Measurements from ENCODE around the gene LETM1. TPM values are rescaled to one million over a fixed set of nuclear protein-coding genes. Genes with fewer than 3 reads are reported as not detected.

The LETM1 gene
- total RNA-seq, 1 donor from 2014 or later, result 60.3 TPM

DNA sequence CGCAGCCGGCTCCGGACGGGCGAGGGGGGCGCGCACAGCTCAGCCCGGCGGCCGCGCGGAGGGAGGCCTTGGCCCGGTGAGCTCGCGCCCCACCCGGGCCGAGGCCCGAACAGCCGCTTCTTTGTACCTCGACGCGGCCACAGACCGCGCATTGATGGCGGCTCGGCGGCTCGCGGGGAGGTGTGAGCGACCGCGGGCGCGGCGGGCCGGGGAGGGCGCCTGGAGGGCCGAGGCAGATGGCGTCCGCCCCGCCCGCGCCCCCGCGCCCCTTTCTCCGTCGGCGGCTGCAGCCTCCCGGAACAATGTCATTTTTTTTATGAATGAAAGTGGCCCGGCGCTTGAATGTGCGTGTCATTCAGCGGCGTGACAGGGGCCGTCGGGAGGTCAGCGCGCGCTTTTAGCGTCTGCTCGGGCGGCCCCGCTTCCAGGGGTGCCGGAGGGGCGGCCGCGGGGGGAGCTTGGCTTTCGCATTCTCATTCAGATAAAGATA, 61.1 kb downstream of the LETM1 start:
- no peak overlapping the region for H3K4me3 ChIP-seq (ENCODE audit: insufficient read depth, low read depth, low read length)
- no peaks in the 10 kb centered on the region for H3K4me1 ChIP-seq (ENCODE audit: insufficient read depth, low read length)
- Mint-ChIP-seq H3K4me3 (ENCODE audit: unreplicated experiment) (no peak overlapping the region), H3K36me3 (ENCODE audit: low read depth, unreplicated experiment) (no peaks in the 10 kb centered on the region), H3K4me1 (ENCODE audit: low read depth, unreplicated experiment) (no peaks in the 10 kb centered on the region), H3K27ac (ENCODE audit: unreplicated experiment) (no peak overlapping the region), H3K27me3 (ENCODE audit: low read depth, unreplicated experiment) (peaks cover 28% of the 10 kb centered on the region), H3K9me3 (ENCODE audit: unreplicated experiment) (no peaks in the 10 kb centered on the region)
- no peaks in the 10 kb centered on the region for H3K36me3 ChIP-seq (ENCODE audit: insufficient read depth, low read length)
- peaks cover 10% of the 10 kb centered on the region for H4K20me1 ChIP-seq (ENCODE audit: insufficient read depth, low read length)
- no peak overlapping the region for H3K9ac ChIP-seq (ENCODE audit: low read length)
- no peak for TF ChIP-seq CTCF (IDR thresholded peaks at IDR 0.05; ENCODE audit: insufficient read depth, low read depth, low read length)
- peak; percentile 44 for TF ChIP-seq EZH2 (IDR thresholded peaks at IDR 0.05; ENCODE audit: insufficient read depth, low read length)
- H3K27ac ChIP-seq (ENCODE audit: low read depth, low read length), result no peak overlapping the region
- FAIRE-seq (no peak), DNase-seq (ENCODE audit: low read depth) (no peak)
- H2AFZ ChIP-seq (ENCODE audit: low read depth, low read length), result no peak overlapping the region
- H3K4me2 ChIP-seq (ENCODE audit: low read length), result peak overlapping the region; percentile 82
- H3K79me2 ChIP-seq (ENCODE audit: insufficient read depth, low read length), result no peaks in the 10 kb centered on the region
- no peaks in the 10 kb centered on the region for H3K9me3 ChIP-seq (ENCODE audit: insufficient read depth, low read depth, low read length)
- H3K27me3 ChIP-seq (ENCODE audit: insufficient read depth, low read length), result peaks cover 16% of the 10 kb centered on the region

- peaks cover 10% of the 10 kb centered on the region for H4K20me1 ChIP-seq (ENCODE audit: insufficient read depth, low read length)
- TF ChIP-seq EZH2 (IDR thresholded peaks at IDR 0.05; ENCODE audit: insufficient read depth, low read length) (peak; percentile 96), CTCF (IDR thresholded peaks at IDR 0.05; ENCODE audit: insufficient read depth, low read depth, low read length) (no peak)
- Mint-ChIP-seq H3K36me3 (ENCODE audit: low read depth, unreplicated experiment) (no peaks in the 10 kb centered on the region), H3K4me1 (ENCODE audit: low read depth, unreplicated experiment) (no peaks in the 10 kb centered on the region), H3K4me3 (ENCODE audit: unreplicated experiment) (no peak overlapping the region), H3K27ac (ENCODE audit: unreplicated experiment) (no peak overlapping the region), H3K27me3 (ENCODE audit: low read depth, unreplicated experiment) (peaks cover 28% of the 10 kb centered on the region), H3K9me3 (ENCODE audit: unreplicated experiment) (no peaks in the 10 kb centered on the region)
- peak overlapping the region; percentile 34 for H2AFZ ChIP-seq (ENCODE audit: low read depth, low read length)
- no peaks in the 10 kb centered on the region for H3K4me1 ChIP-seq (ENCODE audit: insufficient read depth, low read length)
- no peak overlapping the region for H3K9ac ChIP-seq (ENCODE audit: low read length)
- H3K4me3 ChIP-seq (ENCODE audit: insufficient read depth, low read depth, low read length), result peak overlapping the region; percentile 23
- no peaks in the 10 kb centered on the region for H3K9me3 ChIP-seq (ENCODE audit: insufficient read depth, low read depth, low read length)
- no peak overlapping the region for H3K27ac ChIP-seq (ENCODE audit: low read depth, low read length)
- DNase-seq (ENCODE audit: low read depth) (no peak), FAIRE-seq (no peak)
- peaks cover 16% of the 10 kb centered on the region for H3K27me3 ChIP-seq (ENCODE audit: insufficient read depth, low read length)
- peak overlapping the region; percentile 82 for H3K4me2 ChIP-seq (ENCODE audit: low read length)
- H3K79me2 ChIP-seq (ENCODE audit: insufficient read depth, low read length), result no peaks in the 10 kb centered on the region
- no peaks in the 10 kb centered on the region for H3K36me3 ChIP-seq (ENCODE audit: insufficient read depth, low read length)
Measured at GRCh38 chr4:1793940-1794808, 61.8 kb downstream of the LETM1 start.

- Histone ChIP-seq H3K27me3 (ENCODE audit: insufficient read depth, low read length) (peaks cover 16% of the 10 kb centered on the region), H3K9ac (ENCODE audit: low read length) (no peak overlapping the region), H3K4me2 (ENCODE audit: low read length) (peak overlapping the region; percentile 82), H3K27ac (ENCODE audit: low read depth, low read length) (no peak overlapping the region), H3K4me3 (ENCODE audit: insufficient read depth, low read depth, low read length) (peak overlapping the region; percentile 28), H3K9me3 (ENCODE audit: insufficient read depth, low read depth, low read length) (no peaks in the 10 kb centered on the region), H2AFZ (ENCODE audit: low read depth, low read length) (no peak overlapping the region), H3K4me1 (ENCODE audit: insufficient read depth, low read length) (no peaks in the 10 kb centered on the region), H3K36me3 (ENCODE audit: insufficient read depth, low read length) (no peaks in the 10 kb centered on the region), H4K20me1 (ENCODE audit: insufficient read depth, low read length) (peaks cover 10% of the 10 kb centered on the region), H3K79me2 (ENCODE audit: insufficient read depth, low read length) (no peaks in the 10 kb centered on the region)
- FAIRE-seq (no peak), DNase-seq (ENCODE audit: low read depth) (no peak)
- Mint-ChIP-seq H3K36me3 (ENCODE audit: low read depth, unreplicated experiment) (no peaks in the 10 kb centered on the region), H3K27me3 (ENCODE audit: low read depth, unreplicated experiment) (peaks cover 25% of the 10 kb centered on the region), H3K27ac (ENCODE audit: unreplicated experiment) (no peak overlapping the region), H3K4me3 (ENCODE audit: unreplicated experiment) (no peak overlapping the region), H3K4me1 (ENCODE audit: low read depth, unreplicated experiment) (no peaks in the 10 kb centered on the region), H3K9me3 (ENCODE audit: unreplicated experiment) (no peaks in the 10 kb centered on the region)
- no peak for TF ChIP-seq EZH2 (IDR thresholded peaks at IDR 0.05; ENCODE audit: insufficient read depth, low read length)
- TF ChIP-seq CTCF (IDR thresholded peaks at IDR 0.05; ENCODE audit: insufficient read depth, low read depth, low read length), result no peak
Measured at GRCh38 chr4:1793496-1793840, 62.5 kb downstream of the LETM1 start.

Data from astrocyte (in vitro differentiated cells and primary cell).